Measurements from ENCODE around the gene SNX8.
A peak's percentile ranks its signal among the peaks of the same experiment; 100 is the strongest.
"Not testable (repeated sequence)": the region's sequence is repeated elsewhere in the genome, so short reads cannot be mapped to it uniquely, and the experiment has no call there.

The SNX8 gene

DNA sequence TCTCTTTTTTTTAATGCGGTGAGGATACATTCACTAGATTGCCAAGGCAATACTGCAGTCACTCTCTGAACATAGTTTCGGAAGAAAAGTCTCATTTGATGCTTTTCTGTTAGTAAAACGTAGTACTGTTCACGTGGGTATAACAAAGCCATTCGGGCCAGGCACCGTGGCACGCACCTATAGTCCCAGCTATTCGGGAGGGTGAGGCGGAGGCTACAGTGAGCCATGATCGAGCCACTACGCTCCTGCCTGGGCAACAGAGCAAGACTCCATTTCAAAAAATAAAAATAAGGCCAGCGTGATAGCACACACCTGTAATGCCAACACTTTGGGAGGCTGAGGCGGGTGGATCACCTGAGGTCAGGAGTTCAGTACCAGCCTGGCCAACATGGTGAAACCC, 24.6 kb downstream of the SNX8 start:
- no peak for DNase-seq

- no peak for DNase-seq
Observed at GRCh38 chr7:2289111-2289586, 25.1 kb downstream of the SNX8 start.

DNA sequence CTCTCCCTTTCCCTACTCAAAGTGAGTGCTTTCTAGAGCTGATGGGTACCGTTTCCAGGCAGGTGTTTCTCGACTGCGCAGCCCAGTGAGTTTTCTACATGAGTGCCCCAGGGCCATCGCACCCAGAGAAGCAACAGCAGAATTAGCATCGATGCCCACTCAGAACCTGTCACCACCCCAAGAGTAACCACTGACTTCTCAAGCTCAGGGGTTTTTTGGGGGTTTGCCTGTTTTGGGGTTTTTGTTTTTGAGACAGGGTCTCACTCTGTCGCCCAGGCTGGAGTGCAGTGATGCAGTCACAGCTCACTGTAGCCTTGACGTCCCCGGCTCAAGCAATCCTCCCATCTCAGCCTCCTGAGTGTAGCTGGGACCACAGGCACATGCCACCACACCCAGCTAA, 25.7 kb downstream of the SNX8 start:
- DNase-seq, result no peak

- no peak for DNase-seq
Observed at GRCh38 chr7:2287745-2288144, 26.5 kb downstream of the SNX8 start.

DNA sequence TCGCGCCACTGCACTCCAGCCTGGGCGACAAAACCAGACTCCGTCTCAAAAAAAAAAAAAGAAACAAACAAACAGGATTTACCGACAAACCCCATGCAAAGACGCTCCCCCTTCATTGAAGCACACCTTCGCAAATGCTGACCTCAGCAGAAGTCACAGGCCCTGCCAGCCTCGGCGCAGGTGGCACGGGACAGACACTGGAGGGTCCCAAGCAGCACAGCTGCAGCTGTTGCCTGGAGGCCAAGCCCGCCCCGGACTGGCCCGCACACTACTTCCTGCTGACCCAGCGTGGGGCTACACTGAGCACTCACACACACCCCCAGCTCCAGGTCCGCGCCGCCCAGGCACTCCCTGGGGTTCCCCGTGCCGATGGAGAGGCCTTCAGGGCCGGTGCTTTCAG, 31.2 kb downstream of the SNX8 start:
- no peak for DNase-seq

DNA sequence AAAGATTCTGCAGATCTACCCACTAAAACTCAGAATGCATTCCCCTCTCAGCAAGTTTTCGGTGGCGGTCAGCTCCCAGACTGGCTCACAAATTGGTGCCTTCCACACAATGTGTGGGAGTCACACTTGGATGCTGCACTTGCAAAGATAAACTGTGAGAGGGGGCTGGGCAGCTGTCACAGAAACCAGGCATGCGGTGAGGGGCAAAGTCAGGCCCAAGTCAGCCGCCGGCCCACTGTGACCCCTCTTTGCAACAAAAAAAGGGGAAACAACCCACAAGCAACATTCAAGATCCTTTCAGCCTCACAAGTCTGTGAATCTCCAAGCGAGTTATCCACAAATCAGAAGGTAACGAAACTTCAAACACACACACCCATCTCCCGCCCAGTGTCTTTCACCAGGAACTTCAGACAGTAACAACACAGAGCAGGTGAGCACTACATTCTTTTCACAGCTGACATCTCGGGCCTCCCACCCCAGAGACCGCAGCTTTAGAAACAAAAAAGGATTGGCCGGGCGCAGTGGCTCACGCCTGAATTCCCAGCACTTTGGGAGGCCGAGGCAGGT, 32.0 kb downstream of the SNX8 start:
- no peak for DNase-seq

- DNase-seq, result no peak
Observed at GRCh38 chr7:2281541-2281940, 32.7 kb downstream of the SNX8 start.

- no peak for DNase-seq
Observed at GRCh38 chr7:2280424-2280823, 33.8 kb downstream of the SNX8 start.

DNA sequence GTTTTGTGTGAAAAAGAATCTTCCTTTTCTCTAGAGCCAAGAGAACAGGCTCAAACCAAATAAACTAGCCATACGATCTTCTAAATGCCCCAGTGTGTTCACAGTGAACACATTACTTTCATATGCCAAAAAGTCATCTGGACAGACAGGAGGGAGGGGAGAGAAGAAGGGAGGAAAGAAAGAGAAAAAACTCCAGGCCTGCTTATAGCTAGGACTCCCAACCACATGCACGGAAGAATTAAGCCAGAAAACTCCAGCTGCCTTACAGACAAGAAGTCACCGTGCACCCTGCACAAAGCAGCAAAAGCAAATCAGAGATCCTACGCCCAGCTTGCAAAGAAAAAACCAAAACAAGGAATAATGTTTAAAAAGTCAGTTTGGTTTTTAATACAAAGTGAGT, 34.3 kb downstream of the SNX8 start:
- DNase-seq, result no peak

DNA sequence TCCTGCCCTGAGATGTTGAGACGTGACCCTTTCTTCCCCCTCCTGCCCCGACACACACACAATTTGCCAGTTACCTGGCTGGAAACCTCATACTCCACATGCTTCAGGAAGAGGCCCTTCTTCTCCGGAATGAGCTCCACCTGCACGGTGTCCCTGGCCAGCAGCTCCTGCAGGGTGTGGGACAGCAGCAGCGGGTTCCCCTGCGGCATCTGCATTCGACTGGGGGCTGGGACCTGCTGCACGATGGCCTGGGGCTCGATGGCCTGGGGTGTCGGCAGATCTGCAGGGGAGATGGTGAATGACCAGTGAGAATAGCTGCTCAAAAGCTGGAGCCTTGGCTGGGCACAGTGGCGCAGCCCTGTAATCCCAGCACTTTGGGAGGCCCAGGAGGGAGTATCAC, 36.2 kb downstream of the SNX8 start:
- no peak for DNase-seq

- no peak for DNase-seq
Observed at GRCh38 chr7:2276107-2276506, 38.1 kb downstream of the SNX8 start.

DNA sequence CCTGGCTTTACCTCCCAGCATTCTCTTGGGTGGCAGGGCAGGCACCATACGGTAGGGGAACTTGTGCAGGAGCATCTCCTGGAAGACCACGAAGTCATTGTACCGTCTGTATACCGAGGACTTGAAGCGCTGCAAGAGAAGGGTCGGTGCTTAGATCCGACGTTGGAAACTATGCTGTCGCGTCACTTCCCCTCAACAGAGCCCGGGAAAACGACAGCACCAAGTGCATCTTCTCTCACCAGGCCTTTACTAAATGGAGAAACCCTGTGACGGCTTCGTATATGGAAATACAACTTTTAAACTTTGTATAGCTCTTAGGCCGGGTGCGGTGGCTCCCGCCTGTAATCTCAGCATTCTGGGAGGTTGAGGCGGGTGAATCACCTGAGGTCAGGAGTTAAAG, 39.1 kb downstream of the SNX8 start:
- DNase-seq, result no peak

DNA sequence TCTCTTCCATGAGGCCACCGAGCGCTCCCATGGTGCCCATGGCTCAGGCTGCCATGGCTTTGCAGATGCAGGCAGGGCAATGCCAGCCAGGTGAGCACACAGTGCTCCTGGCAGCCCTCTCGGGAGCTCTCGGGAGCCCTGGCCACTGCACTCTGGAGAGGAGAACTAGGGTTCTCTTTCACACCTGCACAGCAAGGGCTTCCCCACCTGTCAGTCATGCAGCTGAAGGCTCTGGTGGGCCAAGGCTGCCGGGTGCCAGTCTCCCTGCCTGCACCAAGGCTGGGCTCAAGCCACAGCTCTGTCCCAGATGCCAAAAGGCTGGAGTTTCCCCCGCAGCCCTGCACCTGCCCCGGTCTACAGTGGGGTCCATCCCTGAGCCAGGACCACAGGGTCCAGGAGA, 39.6 kb downstream of the SNX8 start:
- no peak for DNase-seq

DNA sequence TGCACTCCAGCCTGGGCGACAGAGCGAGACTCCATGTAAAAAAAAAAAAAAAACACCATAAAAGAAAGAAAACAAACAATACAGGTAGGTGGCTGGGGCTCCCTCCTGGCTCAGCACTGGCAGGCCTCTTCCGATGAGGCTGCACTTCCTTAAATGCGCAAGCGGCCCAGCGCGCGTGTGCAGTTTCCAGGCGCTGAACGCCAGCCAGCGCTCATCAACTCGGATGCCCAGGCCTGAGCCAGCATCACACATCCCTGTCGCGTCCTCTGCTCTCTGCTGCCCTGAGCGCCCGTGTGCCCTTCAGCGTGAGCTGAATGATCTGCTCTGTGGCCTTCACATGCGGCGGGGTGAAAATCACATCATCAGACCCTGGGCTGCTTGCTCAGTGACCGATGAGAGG, 40.4 kb downstream of the SNX8 start:
- no peak for DNase-seq

DNA sequence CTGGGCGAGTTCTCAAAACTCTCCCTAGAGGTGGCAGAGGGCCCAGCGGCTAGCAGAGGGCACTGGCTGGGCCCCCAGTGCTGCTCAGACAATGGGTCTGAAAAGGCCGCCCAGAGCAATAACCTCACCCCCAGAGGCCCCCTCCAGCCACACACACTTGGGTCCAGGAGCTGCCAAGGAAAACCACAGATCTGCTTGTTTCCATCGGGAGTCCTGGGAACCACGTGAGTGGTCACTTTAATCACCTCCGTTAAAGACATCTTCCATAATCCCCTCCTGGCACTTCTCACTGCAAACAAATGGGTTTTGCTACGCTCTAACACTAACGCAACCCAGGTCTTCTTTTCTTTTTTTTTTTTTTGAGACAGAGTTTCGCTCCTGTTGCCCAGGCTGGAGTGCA, 42.2 kb downstream of the SNX8 start:
- no peak for DNase-seq

DNA sequence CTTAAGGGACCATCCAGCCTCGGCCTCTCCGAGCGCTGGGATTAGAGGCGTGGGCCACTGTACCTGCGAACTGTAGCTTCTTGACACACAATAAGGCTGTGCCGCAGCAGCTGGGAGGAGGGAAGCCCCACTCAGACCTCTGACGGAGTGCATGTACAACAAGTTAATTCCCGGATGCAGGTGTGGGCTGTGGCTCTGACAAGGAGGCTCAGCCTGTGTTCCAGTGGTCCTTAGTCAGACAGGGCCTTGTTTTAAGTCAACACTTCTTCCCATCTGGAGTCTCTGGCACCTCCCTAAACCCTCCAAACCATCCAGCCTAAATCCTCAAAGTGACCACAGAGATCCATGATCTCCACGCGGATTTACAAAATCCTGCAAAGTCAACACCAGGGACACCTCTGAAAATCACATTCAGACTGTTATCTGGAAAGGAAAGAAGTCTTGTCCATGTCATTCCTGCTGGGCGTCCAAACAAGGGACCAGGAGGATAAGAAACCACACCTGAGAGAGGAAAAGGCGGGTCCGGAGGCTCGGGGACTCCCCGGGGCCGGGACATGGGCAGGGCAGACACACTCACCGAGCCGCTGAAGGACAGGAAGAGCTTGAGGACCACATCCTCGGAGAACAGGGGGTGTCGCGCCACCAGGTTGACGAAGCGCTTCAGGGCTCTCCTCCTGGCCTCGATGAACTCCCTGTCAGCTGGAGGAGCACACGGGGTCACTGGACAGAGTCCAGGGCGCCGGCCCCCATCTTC, 42.8 kb downstream of the SNX8 start:
- DNase-seq, result no peak

DNA sequence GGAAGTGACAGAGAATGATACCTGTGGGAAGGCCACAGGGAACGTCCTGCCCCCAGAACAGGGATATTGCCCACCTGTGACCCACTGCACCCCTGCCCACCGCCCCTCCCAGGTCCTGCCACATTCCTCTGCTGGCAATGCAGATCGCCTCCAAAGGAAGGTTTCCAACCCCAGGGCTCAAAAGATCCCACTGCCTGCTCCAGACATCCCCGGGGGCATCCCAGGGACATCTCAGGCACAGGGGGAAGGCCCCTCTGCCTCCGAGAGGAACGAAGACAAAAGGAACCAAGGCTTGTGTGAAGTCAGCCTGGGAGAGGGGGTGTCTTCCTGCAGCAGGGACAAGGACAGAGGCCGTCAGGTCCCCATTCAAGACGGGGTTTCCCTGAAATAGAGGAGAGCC, 43.7 kb downstream of the SNX8 start:
- no peak for DNase-seq

DNA sequence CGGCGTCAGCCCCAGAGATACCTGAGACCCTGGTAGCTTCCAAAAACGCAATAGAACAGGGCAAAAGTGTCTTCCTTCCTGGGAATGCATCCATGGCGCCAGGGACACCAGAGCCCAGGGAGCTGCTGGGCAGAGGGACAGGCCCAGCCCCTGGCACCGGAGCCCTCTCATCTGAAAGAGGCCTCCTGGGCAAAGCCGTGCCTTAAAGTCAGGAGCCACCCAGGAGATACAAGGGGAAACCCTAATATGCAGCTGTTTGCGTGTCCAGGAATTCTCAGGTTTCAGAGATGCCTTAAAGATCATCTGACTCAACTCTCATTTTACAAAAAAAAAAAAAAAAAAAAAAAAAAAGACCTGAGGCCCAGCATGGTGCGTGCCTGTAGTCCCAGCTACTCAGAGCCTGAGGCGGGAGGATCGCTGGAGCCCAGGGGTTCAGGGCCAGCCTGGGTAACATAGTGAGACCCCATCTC, 44.2 kb downstream of the SNX8 start:
- DNase-seq, result no peak

- DNase-seq, result not testable (repeated sequence)
Observed at GRCh38 chr7:2269089-2269990, 44.9 kb downstream of the SNX8 start.

- no peak for DNase-seq
Observed at GRCh38 chr7:2266911-2267310, 47.3 kb downstream of the SNX8 start.

DNA sequence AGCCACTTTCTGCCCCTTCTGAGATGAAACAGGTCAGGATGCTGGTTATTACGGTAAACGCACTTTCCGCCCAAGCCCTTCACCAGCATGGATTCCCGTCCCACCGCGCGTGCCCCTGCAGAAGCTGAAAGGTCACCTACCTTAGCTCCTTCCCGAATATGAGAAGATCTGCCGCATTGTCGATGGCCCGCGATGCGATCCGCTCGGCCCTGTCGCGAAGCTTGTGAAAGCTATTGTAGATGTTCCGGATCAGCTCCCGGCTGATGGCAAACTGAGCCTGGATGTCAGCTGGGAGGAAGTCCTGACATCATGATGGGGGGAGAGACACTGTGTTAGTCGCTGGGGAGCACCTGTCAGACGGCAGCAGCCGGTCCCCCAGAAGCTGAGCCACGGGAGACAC, 50.1 kb downstream of the SNX8 start:
- DNase-seq, result no peak

GRCh38 chr7:2263176-2263575, 51.1 kb downstream of the SNX8 start:
- no peak for DNase-seq

- no peak for DNase-seq
Observed at GRCh38 chr7:2261611-2262010, 52.6 kb downstream of the SNX8 start.

DNA sequence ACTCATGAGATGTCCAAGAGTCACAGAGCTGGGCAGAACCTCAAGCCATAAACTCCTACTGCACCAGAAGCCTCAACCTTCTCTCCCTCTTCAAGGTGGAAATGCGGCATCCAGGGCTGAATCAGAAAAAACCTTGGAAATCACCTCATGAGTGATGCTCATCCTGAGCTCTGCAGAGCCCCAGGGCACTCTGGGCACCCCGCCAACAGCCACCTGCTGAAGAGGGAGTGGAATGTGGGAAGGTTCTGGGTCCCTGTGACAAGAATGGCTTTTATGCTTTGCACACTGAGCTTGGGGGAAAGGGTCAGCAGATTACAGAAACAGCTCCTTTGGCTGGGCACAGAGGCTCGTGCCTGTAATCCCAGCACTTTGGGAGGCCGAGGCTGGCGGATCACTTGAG, 53.4 kb downstream of the SNX8 start:
- peak; percentile 88 for DNase-seq

Measured in DMS79 treated with DMSO at 0.1 percent for 48 hours (cell line).